ENCODE results near the gene FIGNL2. TPM values are rescaled to one million over a fixed set of nuclear protein-coding genes. Genes with fewer than 3 reads are reported as not detected.
"Not testable (repeated sequence)": the region's sequence is repeated elsewhere in the genome, so short reads cannot be mapped to it uniquely, and the experiment has no call there.

The FIGNL2 gene
- total and polyA plus RNA-seq, 9 of the 15 experiments (the other 6 are each of a cell fraction or from before 2014, with no cell fraction given), result 0.01 TPM; not detected in 8

- FAIRE-seq; H3K4me2 ChIP-seq (ENCODE audit: insufficient read depth, low read length); H3K79me2 ChIP-seq (ENCODE audit: control insufficient read depth, insufficient read depth, low read length); H3K4me3 ChIP-seq; in situ Hi-C loops (cut with MboI); intact Hi-C loops (cut with micrococcal nuclease); H3K36me3 ChIP-seq (ENCODE audit: control insufficient read depth, insufficient read depth, low read length); H2AFZ ChIP-seq (ENCODE audit: low read depth, low read length); ATAC-seq; BruUV-seq (replicated peaks); CTCF ChIA-PET (ENCODE audit: low intra/inter-chr PET ratio); DNase-seq (ENCODE audit: extremely low read depth in 1 of 4, low spot score in 3 of 4); H3K9me1 ChIP-seq (ENCODE audit: control insufficient read depth, insufficient read depth, low read length); H3K27ac ChIP-seq (ENCODE audit: extremely low read depth, low read depth, low read length); H3K9me3 ChIP-seq (replicated peaks; ENCODE audit: control insufficient read depth, insufficient read depth, low read depth, low read length); H3K9ac ChIP-seq (ENCODE audit: insufficient read depth in 1 of 2, low read depth in 2 of 2, low read length in 2 of 2): not testable (repeated sequence)
- H3K4me1 ChIP-seq (replicated peaks in 1 of 2; ENCODE audit: control insufficient read depth in 2 of 2, insufficient read depth in 2 of 2, low read length in 2 of 2), result peaks cover 3 to 12% of the 10 kb centered on the region in 2 experiments; a peak in 3 of 5 replicates
- peaks cover 10% of the 10 kb centered on the region for H4K20me1 ChIP-seq (replicated peaks; ENCODE audit: control insufficient read depth, insufficient read depth, low read length)
- POLR2A ChIA-PET, result interaction anchor here (1.0 to 1.5 kb wide), 2 partner anchors 9 to 19 kb away, joined by 3 to 7 read pairs; no protein-coding TSS in a partner anchor
- peaks cover 17 to 64% of the 10 kb centered on the region in 2 experiments for H3K27me3 ChIP-seq (ENCODE audit: control insufficient read depth in 2 of 2, insufficient read depth in 2 of 2, low read length in 2 of 2)
- WGBS (ENCODE audit: insufficient coverage, low coverage, missing lambda C conversion rate), result 0% methylated on average over 5 of the region's 5 CpGs
Observed at GRCh38 chr12:51831817-51832216, 16.7 kb downstream of the FIGNL2 start.

DNA sequence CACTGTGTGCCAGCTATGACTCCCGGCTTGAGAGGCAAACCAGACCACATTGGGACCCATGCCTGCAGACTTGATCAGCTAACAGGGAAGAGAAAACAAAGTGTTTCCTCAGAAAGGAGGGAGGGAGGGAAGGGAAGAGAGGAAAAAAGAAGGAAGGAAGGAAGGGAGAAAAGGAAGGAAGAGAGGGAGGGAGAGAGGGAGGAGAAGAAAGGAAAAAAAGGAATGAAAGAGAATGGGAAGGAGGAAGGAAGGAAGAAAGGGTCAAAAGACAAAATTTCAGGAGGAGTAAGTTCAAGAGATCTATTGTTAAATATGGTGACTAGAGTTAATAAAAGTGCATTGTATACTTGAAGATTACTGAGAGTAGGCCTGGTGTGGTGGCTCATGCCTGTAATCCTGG is 18.9 kb downstream of the FIGNL2 start:
- Histone ChIP-seq H3K4me3 (no peak overlapping the region), H3K27me3 (ENCODE audit: control insufficient read depth in 2 of 2, insufficient read depth in 2 of 2, low read length in 2 of 2) (peaks cover 17 to 65% of the 10 kb centered on the region in 2 experiments; a peak in 4 of 5 replicates), H3K9ac (ENCODE audit: insufficient read depth in 1 of 2, low read depth in 2 of 2, low read length in 2 of 2) (no peak overlapping the region), H3K27ac (ENCODE audit: extremely low read depth, low read depth, low read length) (no peak overlapping the region), H3K9me3 (replicated peaks; ENCODE audit: control insufficient read depth, insufficient read depth, low read depth, low read length) (no peaks in the 10 kb centered on the region), H3K9me1 (ENCODE audit: control insufficient read depth, insufficient read depth, low read length) (no peaks in the 10 kb centered on the region), H3K79me2 (ENCODE audit: control insufficient read depth, insufficient read depth, low read length) (no peaks in the 10 kb centered on the region), H3K4me1 (replicated peaks in 1 of 2; ENCODE audit: control insufficient read depth in 2 of 2, insufficient read depth in 2 of 2, low read length in 2 of 2) (peaks cover 3 to 12% of the 10 kb centered on the region in 2 experiments; a peak in 3 of 5 replicates), H2AFZ (ENCODE audit: low read depth, low read length) (no peak overlapping the region), H3K36me3 (ENCODE audit: control insufficient read depth, insufficient read depth, low read length) (no peaks in the 10 kb centered on the region), H3K4me2 (ENCODE audit: insufficient read depth, low read length) (no peak overlapping the region), H4K20me1 (replicated peaks; ENCODE audit: control insufficient read depth, insufficient read depth, low read length) (peaks cover 10% of the 10 kb centered on the region)
- BruUV-seq (replicated peaks), result no TSS peak
- in situ Hi-C loops (cut with MboI) (no loop called here), intact Hi-C loops (cut with micrococcal nuclease) (loop anchor here (10.0 kb wide), 1 partner anchor 295 kb away; no protein-coding TSS in a partner anchor)
- FAIRE-seq (no peak), ATAC-seq (no peak), DNase-seq (ENCODE audit: extremely low read depth in 1 of 4, low spot score in 3 of 4) (no peak)
- no peak for TF ChIP-seq RAD51 (IDR thresholded peaks at IDR 0.05; ENCODE audit: borderline replicate concordance, low read depth)
- no peak for TF ChIP-seq ZNF24 (IDR thresholded peaks at IDR 0.05)
- TF ChIP-seq MECOM (CRISPR knock-in tag; IDR thresholded peaks at IDR 0.05), result no peak
- TF ChIP-seq ZNF785 (CRISPR knock-in tag; IDR thresholded peaks at IDR 0.05), result no peak
- TF ChIP-seq SNIP1 (IDR thresholded peaks at IDR 0.05; ENCODE audit: low read depth), result no peak
- TF ChIP-seq TRIM28 (IDR thresholded peaks at IDR 0.05), result no peak
- TF ChIP-seq TCF3 (CRISPR knock-in tag; IDR thresholded peaks at IDR 0.05), result no peak
- TF ChIP-seq, protein P1, sequence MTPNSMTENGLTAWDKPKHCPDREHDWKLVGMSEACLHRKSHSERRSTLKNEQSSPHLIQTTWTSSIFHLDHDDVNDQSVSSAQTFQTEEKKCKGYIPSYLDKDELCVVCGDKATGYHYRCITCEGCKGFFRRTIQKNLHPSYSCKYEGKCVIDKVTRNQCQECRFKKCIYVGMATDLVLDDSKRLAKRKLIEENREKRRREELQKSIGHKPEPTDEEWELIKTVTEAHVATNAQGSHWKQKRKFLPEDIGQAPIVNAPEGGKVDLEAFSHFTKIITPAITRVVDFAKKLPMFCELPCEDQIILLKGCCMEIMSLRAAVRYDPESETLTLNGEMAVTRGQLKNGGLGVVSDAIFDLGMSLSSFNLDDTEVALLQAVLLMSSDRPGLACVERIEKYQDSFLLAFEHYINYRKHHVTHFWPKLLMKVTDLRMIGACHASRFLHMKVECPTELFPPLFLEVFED (CRISPR knock-in tag; conservative IDR thresholded peaks at IDR 0.05), result 0 out of 2 replicates have a peak, but pooled peaks have one; percentile 26
- no peak for TF ChIP-seq ZNF3 (CRISPR knock-in tag; IDR thresholded peaks at IDR 0.05)
- TF ChIP-seq, protein P2, sequence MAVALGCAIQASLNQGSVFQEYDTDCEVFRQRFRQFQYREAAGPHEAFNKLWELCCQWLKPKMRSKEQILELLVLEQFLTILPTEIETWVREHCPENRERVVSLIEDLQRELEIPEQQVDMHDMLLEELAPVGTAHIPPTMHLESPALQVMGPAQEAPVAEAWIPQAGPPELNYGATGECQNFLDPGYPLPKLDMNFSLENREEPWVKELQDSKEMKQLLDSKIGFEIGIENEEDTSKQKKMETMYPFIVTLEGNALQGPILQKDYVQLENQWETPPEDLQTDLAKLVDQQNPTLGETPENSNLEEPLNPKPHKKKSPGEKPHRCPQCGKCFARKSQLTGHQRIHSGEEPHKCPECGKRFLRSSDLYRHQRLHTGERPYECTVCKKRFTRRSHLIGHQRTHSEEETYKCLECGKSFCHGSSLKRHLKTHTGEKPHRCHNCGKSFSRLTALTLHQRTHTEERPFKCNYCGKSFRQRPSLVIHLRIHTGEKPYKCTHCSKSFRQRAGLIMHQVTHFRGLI (CRISPR knock-in tag; IDR thresholded peaks at IDR 0.05), result no peak
- peak; percentile 91 for TF ChIP-seq ZNF512 (tag; IDR thresholded peaks at IDR 0.05)
- TF ChIP-seq PHF21A (IDR thresholded peaks at IDR 0.05; ENCODE audit: borderline replicate concordance, low read depth), result no peak
- 0% methylated on average over 1 of the region's 1 CpG for WGBS (ENCODE audit: insufficient coverage, low coverage, missing lambda C conversion rate)
- ChIA-PET CTCF (ENCODE audit: low intra/inter-chr PET ratio) (interaction anchor here (0.6 kb wide), 1 partner anchor 20 kb away, joined by 3 read pairs; no protein-coding TSS in a partner anchor), POLR2A (interaction anchor here (0.6 kb wide), 1 partner anchor 467 kb away, joined by 4 read pairs; no protein-coding TSS in a partner anchor)

Measured in K562 (cell line).